Measurements from ENCODE around the gene POR.

DNA sequence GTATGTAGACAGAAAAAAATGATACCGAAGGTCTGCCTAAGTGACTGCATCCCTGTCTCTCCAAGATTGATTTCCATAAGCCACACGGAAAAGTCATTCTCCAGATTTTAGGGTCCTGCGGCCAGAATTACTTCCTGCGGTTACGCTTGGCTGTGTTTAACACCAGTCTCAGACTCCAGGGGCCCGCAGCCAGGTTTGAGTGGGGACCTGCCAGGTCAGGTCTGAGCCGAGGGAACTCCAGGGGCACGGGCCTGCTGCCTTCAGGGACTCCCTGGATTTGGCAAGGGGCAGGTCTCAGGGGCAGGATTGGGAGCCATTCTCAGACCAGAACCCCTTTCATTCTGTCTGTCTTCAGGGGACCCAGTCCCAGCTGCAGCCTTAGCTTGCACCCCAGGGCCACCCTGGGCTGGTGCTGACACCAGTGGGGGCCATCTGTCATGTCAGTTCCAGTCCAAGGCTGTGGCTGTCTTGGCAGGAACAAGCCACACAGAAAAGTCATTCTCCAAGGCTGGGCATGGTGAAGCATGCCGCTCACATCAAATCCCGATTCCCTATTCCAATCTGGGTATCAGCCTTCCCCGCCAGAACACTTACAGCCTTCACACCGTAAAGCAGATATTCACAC lies 40.5 kb downstream of the POR start:
- TF ChIP-seq, protein P1, sequence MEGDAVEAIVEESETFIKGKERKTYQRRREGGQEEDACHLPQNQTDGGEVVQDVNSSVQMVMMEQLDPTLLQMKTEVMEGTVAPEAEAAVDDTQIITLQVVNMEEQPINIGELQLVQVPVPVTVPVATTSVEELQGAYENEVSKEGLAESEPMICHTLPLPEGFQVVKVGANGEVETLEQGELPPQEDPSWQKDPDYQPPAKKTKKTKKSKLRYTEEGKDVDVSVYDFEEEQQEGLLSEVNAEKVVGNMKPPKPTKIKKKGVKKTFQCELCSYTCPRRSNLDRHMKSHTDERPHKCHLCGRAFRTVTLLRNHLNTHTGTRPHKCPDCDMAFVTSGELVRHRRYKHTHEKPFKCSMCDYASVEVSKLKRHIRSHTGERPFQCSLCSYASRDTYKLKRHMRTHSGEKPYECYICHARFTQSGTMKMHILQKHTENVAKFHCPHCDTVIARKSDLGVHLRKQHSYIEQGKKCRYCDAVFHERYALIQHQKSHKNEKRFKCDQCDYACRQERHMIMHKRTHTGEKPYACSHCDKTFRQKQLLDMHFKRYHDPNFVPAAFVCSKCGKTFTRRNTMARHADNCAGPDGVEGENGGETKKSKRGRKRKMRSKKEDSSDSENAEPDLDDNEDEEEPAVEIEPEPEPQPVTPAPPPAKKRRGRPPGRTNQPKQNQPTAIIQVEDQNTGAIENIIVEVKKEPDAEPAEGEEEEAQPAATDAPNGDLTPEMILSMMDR (IDR thresholded peaks at IDR 0.05 in 8 of 11, conservative IDR thresholded peaks at IDR 0.05 in 3 of 11), result no peak
- TF ChIP-seq POLR2A (IDR thresholded peaks at IDR 0.05), result no peak
